Fibroblast of the aortic adventitia (primary cell): ENCODE results near the gene TMCC2. TPM values are rescaled to one million over a fixed set of nuclear protein-coding genes. Genes with fewer than 3 reads are reported as not detected.

Source experiments
- DNase-seq: peaks from one replicate; pipeline ENCODE4 v3.0.0-alpha.2; 2010; ENCODE audit warnings: low read depth
- H3K4me3 ChIP-seq: 2 replicates; pipeline ENCODE4 v1.5.1; 2011; ENCODE audit warnings: low read depth, mild to moderate bottlenecking, control low read depth, low read length, moderate library complexity
- CTCF ChIP-seq: IDR thresholded peaks from 2 replicates; pipeline ENCODE4 v1.5.1; 2011; ENCODE audit warnings: mild to moderate bottlenecking, low read length, control low read depth, inconsistent platforms; ENCODE audit not compliant: insufficient read depth
- total RNA-seq: library from RNA; depleted of rRNA; stranded (reverse); fragments of >200 nt; gene quantifications from 2 replicates; pipeline ENCODE4 v1.2.3, GENCODE V29; 2012; ENCODE audit warnings: low replicate concordance

Gene TMCC2
- total RNA-seq, 1 donor, result 2.5 TPM

GRCh38 chr1:205237526-205238484 lies 10.1 kb downstream of the TMCC2 start:
- no peak for TF ChIP-seq CTCF
- no peak overlapping the region for H3K4me3 ChIP-seq
- DNase-seq, result no peak

- TF ChIP-seq CTCF, result no peak
- DNase-seq, result no peak
- no peak overlapping the region for H3K4me3 ChIP-seq
Observed at GRCh38 chr1:205239078-205239477, 11.3 kb downstream of the TMCC2 start.

DNA sequence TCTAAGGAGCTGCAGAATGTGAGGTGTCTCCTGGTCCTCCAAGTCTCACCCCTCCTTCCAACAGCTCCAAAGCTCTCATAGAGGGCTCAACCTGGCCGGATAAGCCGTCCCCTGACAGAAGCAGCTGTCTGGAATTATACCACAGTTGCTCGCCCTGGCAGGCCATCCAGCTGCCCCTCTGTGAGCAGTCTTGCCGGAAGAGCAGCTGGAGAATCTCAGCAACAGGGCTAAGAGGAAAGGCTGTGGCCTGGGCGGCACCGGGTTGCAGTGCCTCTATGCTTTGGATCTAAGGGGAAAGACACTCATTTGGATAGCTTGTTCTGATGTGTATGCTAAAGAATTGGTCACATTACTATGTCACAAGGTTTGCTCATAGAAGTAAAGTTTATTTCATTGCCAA lies 12.4 kb downstream of the TMCC2 start:
- no peak overlapping the region for H3K4me3 ChIP-seq
- TF ChIP-seq CTCF, result no peak
- no peak for DNase-seq

DNA sequence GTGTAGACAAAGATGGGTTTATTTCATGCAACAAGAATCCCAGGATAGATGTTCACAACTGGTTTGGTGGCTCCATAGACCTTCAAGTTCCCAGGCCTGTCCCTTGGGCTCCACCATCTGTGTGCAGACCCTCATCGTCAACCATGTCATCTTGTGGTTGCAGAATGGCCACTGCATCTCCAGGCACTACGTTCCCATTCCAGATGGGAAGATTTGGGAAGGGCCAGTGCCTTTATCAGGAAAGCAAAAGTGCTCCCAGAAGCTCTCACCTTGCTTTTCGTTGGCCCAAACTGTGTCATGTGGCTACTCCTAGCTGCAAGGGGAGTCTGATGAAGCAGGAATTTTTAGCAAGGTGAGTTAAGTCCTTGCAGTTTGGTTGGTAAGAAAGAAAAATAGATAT lies 12.8 kb downstream of the TMCC2 start:
- no peak for TF ChIP-seq CTCF
- DNase-seq, result no peak

GRCh38 chr1:205241366-205242030 lies 13.8 kb downstream of the TMCC2 start:
- DNase-seq, result no peak
- TF ChIP-seq CTCF, result no peak
- no peak overlapping the region for H3K4me3 ChIP-seq

More for the DNA sequence above, 12.8 kb downstream of the TMCC2 start:
- no peak overlapping the region for H3K4me3 ChIP-seq

DNA sequence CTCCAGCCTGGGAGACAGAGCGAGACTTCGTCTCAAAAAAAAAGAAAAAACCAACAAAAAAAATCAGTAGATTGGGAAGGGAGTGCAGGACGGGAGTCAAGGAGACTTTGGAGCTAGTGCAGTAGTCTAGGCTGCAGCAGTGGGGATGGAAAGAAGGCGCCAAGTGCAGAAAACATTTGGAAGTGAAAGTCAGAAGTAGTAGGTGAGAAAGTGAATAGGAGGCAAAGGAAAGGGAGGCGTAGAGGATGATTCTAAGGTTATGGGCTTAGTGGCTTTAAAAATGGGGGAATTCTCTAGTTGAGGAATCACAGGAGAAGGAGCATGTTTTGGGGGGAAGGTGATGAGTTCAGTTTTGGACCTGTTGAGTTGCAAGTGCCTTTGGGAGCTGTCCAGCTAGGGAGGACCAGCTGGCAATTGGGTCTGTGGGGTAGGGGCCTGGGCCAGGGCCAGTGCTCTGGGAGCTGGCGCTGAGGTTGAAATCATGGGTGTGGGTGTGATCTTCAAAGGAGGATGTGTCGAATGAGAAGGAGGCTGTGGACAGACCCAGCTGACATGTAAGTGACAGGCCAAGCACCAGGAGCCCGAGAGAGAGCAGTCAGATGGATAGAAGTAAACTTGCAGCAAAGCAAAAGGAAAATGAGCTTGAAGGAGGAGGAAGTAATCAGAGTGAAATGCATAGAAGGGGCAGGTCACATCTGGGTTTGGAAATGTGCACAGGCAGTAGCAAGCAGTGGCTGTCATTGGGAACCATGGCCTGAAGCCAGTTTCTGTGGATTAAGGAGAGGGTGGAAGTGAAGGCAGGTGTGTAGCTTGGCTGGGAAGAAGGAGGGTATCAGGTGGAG lies 15.8 kb downstream of the TMCC2 start:
- TF ChIP-seq CTCF, result no peak

More for the DNA sequence above, 15.8 kb downstream of the TMCC2 start:
- no peak for DNase-seq
- H3K4me3 ChIP-seq, result no peak overlapping the region
